ENCODE measurements around the gene USP12.

DNA sequence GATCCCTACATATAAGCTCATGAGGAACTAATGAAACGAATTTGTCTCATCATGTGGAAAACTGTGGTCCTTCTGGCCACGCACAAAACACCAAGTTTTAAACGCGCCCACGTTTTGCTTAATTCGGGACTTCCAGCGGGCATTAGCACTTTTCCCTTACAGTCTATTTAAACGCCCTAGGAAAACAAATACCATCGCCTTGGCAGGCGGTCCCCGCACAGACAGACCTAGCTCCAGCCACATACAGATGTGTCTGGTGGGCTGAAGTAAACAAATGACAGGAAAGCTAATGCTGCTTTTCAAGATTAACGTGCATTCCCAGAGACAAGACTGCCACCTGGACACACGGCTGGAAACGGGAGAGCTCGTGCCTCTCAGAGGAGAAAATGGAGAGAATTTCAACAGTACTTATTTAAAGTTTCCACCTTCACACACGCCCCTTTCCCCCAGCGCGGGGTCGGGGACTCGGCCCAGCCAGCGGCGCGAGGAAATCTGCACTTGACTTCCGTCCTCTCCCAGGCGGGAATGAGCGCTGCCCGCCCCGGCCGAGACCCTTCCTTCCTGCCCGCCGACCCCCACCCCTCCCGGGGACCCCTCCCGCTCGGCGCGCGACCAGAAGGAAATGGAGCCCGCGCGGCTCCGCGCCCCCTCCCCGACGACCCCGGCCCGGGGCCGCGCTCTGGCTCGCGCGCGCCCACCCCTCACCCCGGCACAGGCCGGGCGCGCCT, 931 bp downstream of the USP12 start:
- TF ChIP-seq, protein P1, sequence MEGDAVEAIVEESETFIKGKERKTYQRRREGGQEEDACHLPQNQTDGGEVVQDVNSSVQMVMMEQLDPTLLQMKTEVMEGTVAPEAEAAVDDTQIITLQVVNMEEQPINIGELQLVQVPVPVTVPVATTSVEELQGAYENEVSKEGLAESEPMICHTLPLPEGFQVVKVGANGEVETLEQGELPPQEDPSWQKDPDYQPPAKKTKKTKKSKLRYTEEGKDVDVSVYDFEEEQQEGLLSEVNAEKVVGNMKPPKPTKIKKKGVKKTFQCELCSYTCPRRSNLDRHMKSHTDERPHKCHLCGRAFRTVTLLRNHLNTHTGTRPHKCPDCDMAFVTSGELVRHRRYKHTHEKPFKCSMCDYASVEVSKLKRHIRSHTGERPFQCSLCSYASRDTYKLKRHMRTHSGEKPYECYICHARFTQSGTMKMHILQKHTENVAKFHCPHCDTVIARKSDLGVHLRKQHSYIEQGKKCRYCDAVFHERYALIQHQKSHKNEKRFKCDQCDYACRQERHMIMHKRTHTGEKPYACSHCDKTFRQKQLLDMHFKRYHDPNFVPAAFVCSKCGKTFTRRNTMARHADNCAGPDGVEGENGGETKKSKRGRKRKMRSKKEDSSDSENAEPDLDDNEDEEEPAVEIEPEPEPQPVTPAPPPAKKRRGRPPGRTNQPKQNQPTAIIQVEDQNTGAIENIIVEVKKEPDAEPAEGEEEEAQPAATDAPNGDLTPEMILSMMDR (IDR thresholded peaks at IDR 0.05), result no peak
- TF ChIP-seq POLR2A (IDR thresholded peaks at IDR 0.05), result peak in 1 of 4 donors; percentile 21

Measured in esophagus squamous epithelium (tissue), 4 donors.